Endothelial cell of umbilical vein (primary cell): ENCODE measurements around the gene MAP3K14. TPM values are rescaled to one million over a fixed set of nuclear protein-coding genes. Genes with fewer than 3 reads are reported as not detected.
A peak's percentile ranks its signal among the peaks of the same experiment; 100 is the strongest.

ENCODE experiments used
- BruUV-seq: library from RNA; stranded (reverse); fragments of 400-500 nt; replicated peaks from 2 replicates; lab custom pipeline; 2021; lab: Mats Ljungman, UMichigan
- CTCF ChIA-PET: fragments of 300-600, 350-600 bp; sonication (Branson Sonifier 250); formaldehyde crosslinking; loops from one replicate; lab custom pipeline; 2021; ENCODE audit warnings: antibody characterized with exemption, inconsistent platforms; lab: Charles Lee
- POLR2A ChIA-PET: fragments of 300-600, 350-600 bp; sonication (Branson Sonifier 250); formaldehyde crosslinking; loops from one replicate; lab custom pipeline; 2021; ENCODE audit warnings: antibody characterized with exemption, inconsistent platforms; lab: Charles Lee
- DNase-seq: peaks from one replicate; pipeline ENCODE4 v3.0.0-alpha.2; 2011; ENCODE audit warnings: low read depth, low spot score
- FAIRE-seq: peaks from 2 replicates; lab custom pipeline; 2011; peaks lifted over from hg19 to GRCh38; lab: Jason Lieb, UNC
- H2AFZ ChIP-seq: 2 replicates; pipeline ENCODE4 v1.6.0; 2012; ENCODE audit warnings: low read depth, low read length, control low read depth, inconsistent platforms
- H3K27ac ChIP-seq: 2 replicates; pipeline ENCODE4 v1.5.1; 2011; ENCODE audit warnings: low read depth, mild to moderate bottlenecking, control low read depth, low read length, moderate library complexity; ENCODE audit not compliant: insufficient read depth
- H3K27me3 ChIP-seq, 2 experiments: 2 replicates each; pipeline versions ENCODE4 v1.6.0 to v1.6.1; 2011; ENCODE audit warnings: low read length in 2 of 2, mixed read lengths in 1 of 2; ENCODE audit not compliant: control insufficient read depth in 2 of 2, insufficient read depth in 2 of 2
- H3K36me3 ChIP-seq, 2 experiments: 2 replicates in 1 of 2; 3 replicates in 1 of 2; pipeline ENCODE4 v1.5.1; 2011; ENCODE audit warnings: low read length in 2 of 2, mild to moderate bottlenecking in 1 of 2, moderate library complexity in 1 of 2; ENCODE audit not compliant: control insufficient read depth in 2 of 2, insufficient read depth in 2 of 2; ENCODE audit errors: extremely low read depth in 1 of 2
- H3K4me1 ChIP-seq: 3 replicates; pipeline ENCODE4 v1.5.1; 2011; ENCODE audit warnings: mild to moderate bottlenecking, low read length; ENCODE audit not compliant: control insufficient read depth, insufficient read depth; ENCODE audit errors: extremely low read depth
- H3K4me2 ChIP-seq: 2 replicates; pipeline ENCODE4 v1.6.1; 2011; ENCODE audit warnings: low read length, control low read depth, mixed read lengths; ENCODE audit not compliant: insufficient read depth
- H3K4me3 ChIP-seq, 3 experiments: fragments of 200-600 bp in 1 of 3; sonication (generic), shearing (Covaris generic) in 1 of 3; replicated peaks in 1 of 3; 2 replicates each; pipeline ENCODE4 v1.5.1; 2011 to 2016; ENCODE audit warnings: control low read depth in 3 of 3, low read length in 3 of 3, mild to moderate bottlenecking in 2 of 3, inconsistent platforms in 1 of 3, low read depth in 1 of 3, moderate library complexity in 1 of 3; ENCODE audit not compliant: insufficient read depth in 1 of 3
- H3K79me2 ChIP-seq: 2 replicates; pipeline ENCODE4 v1.6.0; 2012; ENCODE audit warnings: low read length, inconsistent platforms; ENCODE audit not compliant: control insufficient read depth, insufficient read depth
- H3K9ac ChIP-seq: replicated peaks from 2 replicates; pipeline ENCODE3; 2011; ENCODE audit warnings: low read length, control low read depth; ENCODE audit not compliant: insufficient read depth; ENCODE audit errors: extremely low read depth
- H3K9me1 ChIP-seq: replicated peaks from 3 replicates; pipeline ENCODE4 v1.6.0; 2011; ENCODE audit warnings: mild to moderate bottlenecking, low read length; ENCODE audit not compliant: control insufficient read depth, insufficient read depth; ENCODE audit errors: extremely low read depth
- H3K9me3 ChIP-seq: replicated peaks from 2 replicates; pipeline ENCODE4 v1.5.1; 2012; ENCODE audit warnings: low read length, inconsistent platforms; ENCODE audit not compliant: control insufficient read depth, insufficient read depth
- H4K20me1 ChIP-seq: replicated peaks from 2 replicates; pipeline ENCODE3; 2011; ENCODE audit warnings: mild to moderate bottlenecking, low read length; ENCODE audit not compliant: control insufficient read depth, insufficient read depth; ENCODE audit errors: extremely low read depth
- CTCF ChIP-seq, 2 donors: IDR thresholded peaks; 1 replicate in 1 of 2; 2 replicates in 1 of 2; pipeline ENCODE4 v1.5.1; 2011; ENCODE audit warnings: low read length in 2 of 2, mild to moderate bottlenecking in 2 of 2, moderate library complexity in 2 of 2, control low read depth in 1 of 2, inconsistent platforms in 1 of 2, low read depth in 1 of 2; ENCODE audit not compliant: insufficient read depth in 1 of 2; ENCODE audit errors: extremely low read depth in 1 of 2
- EZH2 ChIP-seq: IDR thresholded peaks from 2 replicates; pipeline ENCODE4 v1.6.1; 2012; ENCODE audit warnings: borderline replicate concordance, low read depth, mild to moderate bottlenecking, moderate library complexity, low read length, inconsistent platforms; ENCODE audit not compliant: severe bottlenecking
- FOS ChIP-seq: IDR thresholded peaks from 2 replicates; pipeline ENCODE4 v1.6.1; 2011; ENCODE audit warnings: mild to moderate bottlenecking, low read length, moderate library complexity, borderline replicate concordance; ENCODE audit not compliant: insufficient read depth
- GATA2 ChIP-seq: IDR thresholded peaks from 2 replicates; pipeline ENCODE4 v1.7.0; 2011; ENCODE audit warnings: low read depth, mild to moderate bottlenecking, moderate library complexity, mixed read lengths, low read length; ENCODE audit not compliant: insufficient read length, insufficient read depth
- JUN ChIP-seq: IDR thresholded peaks from 2 replicates; pipeline ENCODE4 v1.6.1; 2011; ENCODE audit warnings: borderline replicate concordance, low read depth; ENCODE audit not compliant: insufficient read length, insufficient read depth
- MAX ChIP-seq: IDR thresholded peaks from 2 replicates; pipeline ENCODE4 v1.6.1; 2011; ENCODE audit not compliant: insufficient read depth, insufficient read length
- MYC ChIP-seq: IDR thresholded peaks from one replicate; pipeline ENCODE4 v1.6.1; 2011; ENCODE audit warnings: mild to moderate bottlenecking, low read depth, low read length
- POLR2A ChIP-seq: IDR thresholded peaks from 2 replicates; pipeline ENCODE4 v1.6.1; 2012; ENCODE audit warnings: low read depth, mild to moderate bottlenecking, control low read depth, low read length
- POLR2AphosphoS5 ChIP-seq: IDR thresholded peaks from 2 replicates; pipeline ENCODE4 v1.6.1; 2012; ENCODE audit warnings: low read depth, mild to moderate bottlenecking, control low read depth, low read length, moderate library complexity; ENCODE audit not compliant: insufficient read depth
- dilution Hi-C: fragments of 300-500 bp; cut with MboI; formaldehyde crosslinking; loops from one replicate; pipeline ENCODE4 v1.15.0; 2019; ENCODE audit warnings: low sequenced_read_pairs; ENCODE audit not compliant: extremely low pct_ligation_motif_present
- intact Hi-C: fragments of 100-400 bp; cut with micrococcal nuclease; formaldehyde crosslinking; loops from one replicate; pipeline ENCODE4 v1.10.0; 2022
- polyA plus RNA-seq, 4 experiments: library from polyadenylated mRNA; depleted of rRNA in 3 of 4; stranded (reverse) in 3 of 4; unstranded in 1 of 4; fragments of >200 nt; gene quantifications; 2 replicates each; pipeline versions ENCODE4 v1.2.1 to v1.2.3, GENCODE V29; 2011 to 2012; ENCODE audit warnings: missing spikeins in 1 of 4
- total RNA-seq: library from RNA; stranded (reverse); gene quantifications from 2 replicates; pipeline ENCODE4 v1.2.3, GENCODE V29; 2021

The MAP3K14 gene
- total and polyA plus RNA-seq, 2 donors (not counting 3 experiments of a cell fraction or from before 2014, with no cell fraction given), result 5.4 to 9.8 TPM

DNA sequence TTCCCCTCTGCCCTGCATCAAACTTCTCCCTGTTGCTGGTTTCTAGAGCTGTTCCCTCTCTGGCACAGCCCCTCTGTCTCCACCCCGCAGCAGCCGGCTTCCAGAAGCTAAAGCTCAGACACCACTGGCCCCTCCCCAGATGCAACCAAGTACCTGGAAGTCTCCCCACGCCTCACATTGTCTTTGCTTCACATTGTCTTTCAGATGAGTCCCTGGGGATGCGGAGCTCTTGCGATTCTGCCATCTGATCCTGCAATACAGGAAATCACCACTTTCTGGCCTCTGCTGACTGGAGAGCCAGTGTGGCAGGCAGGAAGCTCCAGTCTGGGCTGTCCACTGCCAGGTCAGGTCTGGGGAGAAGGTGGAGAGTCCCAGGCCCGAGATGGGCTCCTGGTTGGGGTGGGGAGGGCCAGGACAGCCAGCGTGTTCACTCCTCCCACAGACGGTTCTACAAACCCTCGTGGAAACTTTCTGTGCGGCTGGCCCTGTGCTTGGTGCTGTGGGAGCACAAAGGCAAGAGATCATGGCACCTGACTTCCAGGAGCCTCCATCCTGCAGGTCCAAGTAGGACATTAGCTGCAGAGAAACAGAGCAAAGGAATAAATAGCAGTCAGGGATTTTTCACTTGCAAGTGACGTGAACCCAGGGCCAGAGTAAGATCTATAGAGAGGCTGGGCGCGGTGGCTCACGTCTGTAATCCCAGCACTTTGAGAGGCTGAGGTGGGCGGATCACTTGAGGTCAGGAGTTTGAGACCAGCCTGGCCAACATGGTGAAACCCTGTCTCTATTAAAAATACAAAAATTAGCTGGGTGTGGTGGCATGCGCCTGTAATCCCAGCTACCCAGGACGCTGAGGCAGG is 47.9 kb upstream of the MAP3K14 start:
- no peaks in the 10 kb centered on the region for H3K9me1 ChIP-seq
- H3K4me1 ChIP-seq, result peaks cover 5% of the 10 kb centered on the region
- no peak overlapping the region for H3K9ac ChIP-seq
- no peaks in the 10 kb centered on the region for H3K79me2 ChIP-seq
- TF ChIP-seq GATA2, result no peak
- TF ChIP-seq MAX, result no peak
- TF ChIP-seq EZH2, result no peak
- TF ChIP-seq POLR2A, result no peak
- TF ChIP-seq FOS, result no peak
- no peak for TF ChIP-seq MYC
- TF ChIP-seq JUN, result no peak
- TF ChIP-seq POLR2AphosphoS5, result no peak
- no peak for TF ChIP-seq CTCF (IDR thresholded peaks at IDR 0.05; ENCODE audit: extremely low read depth in 1 of 2, insufficient read depth in 1 of 2, low read depth in 1 of 2, low read length in 2 of 2)
- H3K36me3 ChIP-seq, result no peaks in the 10 kb centered on the region
- dilution Hi-C loops (no loop called here), intact Hi-C loops (no loop called here)
- H3K27me3 ChIP-seq, result peaks cover 0 to 4% of the 10 kb centered on the region in 2 experiments
- H3K27ac ChIP-seq, result no peak overlapping the region
- FAIRE-seq, result peak; percentile 48
- POLR2A ChIA-PET, result interaction anchor here (0.6 to 0.9 kb wide), 2 partner anchors 9 kb away, joined by 3 to 8 read pairs; no protein-coding TSS in a partner anchor
- no peak overlapping the region for H3K4me3 ChIP-seq
- peak overlapping the region; percentile 89 for H2AFZ ChIP-seq
- BruUV-seq, result no TSS peak
- CTCF ChIA-PET, result interaction anchor here (0.8 to 3.4 kb wide), 10 partner anchors 10 to 229 kb away, joined by 3 to 12 read pairs (median 4); partner anchors contain the start of genes ACBD4 and MAP3K14
- peak; percentile 30 for DNase-seq
- H3K4me2 ChIP-seq, result no peak overlapping the region
- no peaks in the 10 kb centered on the region for H4K20me1 ChIP-seq
- H3K9me3 ChIP-seq, result no peaks in the 10 kb centered on the region
